Caco-2 (cell line): ENCODE results near the gene DLG1. TPM values are rescaled to one million over a fixed set of nuclear protein-coding genes. Genes with fewer than 3 reads are reported as not detected.
"Not testable (repeated sequence)": the region's sequence is repeated elsewhere in the genome, so short reads cannot be mapped to it uniquely, and the experiment has no call there.

Experiments
- BruUV-seq: library from RNA; stranded (reverse); fragments of 400-500 nt; replicated peaks from 2 replicates; lab custom pipeline; 2021; lab: Mats Ljungman, UMichigan
- CTCF ChIA-PET: fragments of 300-600 bp; sonication (Branson Sonifier 250); formaldehyde crosslinking; loops from one replicate; lab custom pipeline; 2022; ENCODE audit warnings: antibody characterized with exemption; lab: Charles Lee
- POLR2A ChIA-PET: fragments of 300-600 bp; sonication (Branson Sonifier 250); formaldehyde crosslinking; loops from one replicate; lab custom pipeline; 2022; ENCODE audit warnings: antibody characterized with exemption; lab: Charles Lee
- DNase-seq, 2 experiments: peaks; one replicate each; pipeline versions ENCODE4 v3.0.0 to v3.0.0-alpha.2; 2020 to 2022
- H3K27me3 ChIP-seq: replicated peaks from 2 replicates; pipeline ENCODE4 v1.6.0; 2011; ENCODE audit warnings: low read length; ENCODE audit not compliant: control insufficient read depth, insufficient read depth
- H3K36me3 ChIP-seq: 2 replicates; pipeline ENCODE4 v1.5.1; 2011; ENCODE audit warnings: low read length; ENCODE audit not compliant: control insufficient read depth, insufficient read depth
- H3K4me1 ChIP-seq: fragments of 250-450 bp; sonication (Bioruptor Pico); 2 replicates; pipeline ENCODE4 v1.5.1; 2020; ENCODE audit warnings: mild to moderate bottlenecking
- H3K4me3 ChIP-seq: 2 replicates; pipeline ENCODE4 v1.5.1; 2011; ENCODE audit warnings: low read depth, mild to moderate bottlenecking, control low read depth, low read length
- H3K9me3 ChIP-seq: fragments of 250-450 bp; sonication (Bioruptor Pico); 2 replicates; pipeline ENCODE4 v1.5.1; 2020; ENCODE audit warnings: mild to moderate bottlenecking, moderate library complexity
- H3K27ac Mint-ChIP-seq: one replicate; pipeline ENCODE4 v1.8.0; 2022; ENCODE audit warnings: mixed read lengths; ENCODE audit not compliant: unreplicated experiment
- H3K27me3 Mint-ChIP-seq: one replicate; pipeline ENCODE4 v1.8.0; 2022; ENCODE audit warnings: mixed read lengths; ENCODE audit not compliant: insufficient read depth, unreplicated experiment
- H3K36me3 Mint-ChIP-seq: one replicate; pipeline ENCODE4 v1.8.0; 2022; ENCODE audit warnings: mild to moderate bottlenecking, mixed read lengths; ENCODE audit not compliant: insufficient read depth, unreplicated experiment
- H3K4me1 Mint-ChIP-seq: one replicate; pipeline ENCODE4 v1.8.0; 2022; ENCODE audit warnings: low read depth, mixed read lengths; ENCODE audit not compliant: unreplicated experiment
- H3K4me3 Mint-ChIP-seq: one replicate; pipeline ENCODE4 v1.8.0; 2022; ENCODE audit warnings: mild to moderate bottlenecking, moderate library complexity, mixed read lengths; ENCODE audit not compliant: unreplicated experiment
- H3K9me3 Mint-ChIP-seq: one replicate; pipeline ENCODE4 v1.8.0; 2022; ENCODE audit warnings: mixed read lengths; ENCODE audit not compliant: unreplicated experiment
- intact Hi-C: fragments of 100-400 bp; cut with micrococcal nuclease; formaldehyde crosslinking; loops from one replicate; pipeline ENCODE4 v1.10.0; 2022; ENCODE audit not compliant: unreplicated experiment
- total RNA-seq: library from RNA; stranded (reverse); gene quantifications from 2 replicates; pipeline ENCODE4 v1.2.3, GENCODE V29; 2022
- TF ChIP-seq, protein P1 (sequence below), 2 experiments: fragments of 200-600 bp in 1 of 2; IDR thresholded peaks; 1 replicate in 1 of 2; 2 replicates in 1 of 2; pipeline versions ENCODE4 v1.5.1 to v1.8.0; 2011 to 2022; ENCODE audit warnings: antibody characterized with exemption in 1 of 2, control low read depth in 1 of 2, inconsistent platforms in 1 of 2, low read depth in 1 of 2, low read length in 1 of 2, mild to moderate bottlenecking in 1 of 2, moderate library complexity in 1 of 2; ENCODE audit not compliant: insufficient read depth in 1 of 2, severe bottlenecking in 1 of 2, unreplicated experiment in 1 of 2

The DLG1 gene
- total RNA-seq, 1 experiment from 2014 or later: 167 TPM

DNA sequence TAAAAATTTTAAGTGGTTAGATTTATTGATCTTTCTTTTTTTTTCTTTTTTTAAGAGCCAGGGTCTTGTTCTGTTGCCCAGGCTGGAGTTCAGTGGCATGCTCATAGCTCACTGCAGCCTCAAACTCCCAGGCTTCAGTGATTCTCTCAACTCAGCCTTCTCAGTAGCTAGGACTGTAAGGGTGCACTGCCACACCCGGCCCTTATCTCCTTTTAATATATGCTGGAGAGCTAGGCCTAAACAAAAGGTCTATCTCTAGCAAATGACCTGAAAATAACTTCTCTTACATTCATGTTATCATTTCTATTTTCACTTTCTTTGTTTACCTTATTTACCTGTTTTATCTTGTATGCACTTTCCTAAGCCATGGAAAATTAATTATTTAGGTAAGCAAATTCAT is 233.6 kb downstream of the DLG1 start:
- Mint-ChIP-seq H3K27ac (no peak overlapping the region), H3K9me3 (no peaks in the 10 kb centered on the region), H3K4me3 (no peak overlapping the region), H3K27me3 (no peaks in the 10 kb centered on the region), H3K4me1 (no peaks in the 10 kb centered on the region), H3K36me3 (peaks cover 60% of the 10 kb centered on the region)
- Histone ChIP-seq H3K4me1 (no peaks in the 10 kb centered on the region), H3K27me3 (no peaks in the 10 kb centered on the region), H3K4me3 (no peak overlapping the region), H3K9me3 (no peaks in the 10 kb centered on the region), H3K36me3 (no peaks in the 10 kb centered on the region)
- CTCF ChIA-PET: no interaction called here
- TF ChIP-seq, protein P1, sequence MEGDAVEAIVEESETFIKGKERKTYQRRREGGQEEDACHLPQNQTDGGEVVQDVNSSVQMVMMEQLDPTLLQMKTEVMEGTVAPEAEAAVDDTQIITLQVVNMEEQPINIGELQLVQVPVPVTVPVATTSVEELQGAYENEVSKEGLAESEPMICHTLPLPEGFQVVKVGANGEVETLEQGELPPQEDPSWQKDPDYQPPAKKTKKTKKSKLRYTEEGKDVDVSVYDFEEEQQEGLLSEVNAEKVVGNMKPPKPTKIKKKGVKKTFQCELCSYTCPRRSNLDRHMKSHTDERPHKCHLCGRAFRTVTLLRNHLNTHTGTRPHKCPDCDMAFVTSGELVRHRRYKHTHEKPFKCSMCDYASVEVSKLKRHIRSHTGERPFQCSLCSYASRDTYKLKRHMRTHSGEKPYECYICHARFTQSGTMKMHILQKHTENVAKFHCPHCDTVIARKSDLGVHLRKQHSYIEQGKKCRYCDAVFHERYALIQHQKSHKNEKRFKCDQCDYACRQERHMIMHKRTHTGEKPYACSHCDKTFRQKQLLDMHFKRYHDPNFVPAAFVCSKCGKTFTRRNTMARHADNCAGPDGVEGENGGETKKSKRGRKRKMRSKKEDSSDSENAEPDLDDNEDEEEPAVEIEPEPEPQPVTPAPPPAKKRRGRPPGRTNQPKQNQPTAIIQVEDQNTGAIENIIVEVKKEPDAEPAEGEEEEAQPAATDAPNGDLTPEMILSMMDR (IDR thresholded peaks at IDR 0.05; ENCODE audit: insufficient read depth in 1 of 2, low read depth in 1 of 2, low read length in 1 of 2, severe bottlenecking in 1 of 2, unreplicated experiment in 1 of 2): no peak
- BruUV-seq: no TSS peak
- intact Hi-C loops: no loop called here
- POLR2A ChIA-PET: no interaction called here
- DNase-seq: no peak

DNA sequence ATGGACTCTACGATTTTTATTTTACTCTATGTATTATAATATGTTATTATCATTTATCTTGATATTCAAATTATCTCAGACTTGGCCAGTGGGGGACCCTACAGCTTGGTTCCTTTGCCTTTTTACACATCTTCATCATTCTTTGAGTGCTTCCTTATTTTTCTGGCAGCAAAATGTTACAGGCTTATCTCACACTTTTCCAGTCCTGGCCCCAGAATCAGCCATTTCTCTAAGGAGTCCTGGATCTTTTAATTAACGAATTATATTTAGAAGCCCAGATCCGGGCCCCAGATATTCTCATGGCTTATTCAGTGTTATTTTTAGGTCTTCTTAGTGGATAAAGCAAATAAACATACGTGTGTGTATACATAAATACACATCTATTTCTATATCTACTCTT is 236.0 kb downstream of the DLG1 start:
- CTCF ChIA-PET: no interaction called here
- Mint-ChIP-seq H3K36me3 (peaks cover 83% of the 10 kb centered on the region), H3K9me3 (no peaks in the 10 kb centered on the region), H3K4me3 (no peak overlapping the region), H3K4me1 (no peaks in the 10 kb centered on the region), H3K27me3 (no peaks in the 10 kb centered on the region), H3K27ac (peak overlapping the region; percentile 73)
- intact Hi-C loops: no loop called here
- TF ChIP-seq, protein P1 (IDR thresholded peaks at IDR 0.05; ENCODE audit: insufficient read depth in 1 of 2, low read depth in 1 of 2, low read length in 1 of 2, severe bottlenecking in 1 of 2, unreplicated experiment in 1 of 2): no peak
- Histone ChIP-seq H3K27me3 (no peaks in the 10 kb centered on the region), H3K4me1 (no peaks in the 10 kb centered on the region), H3K9me3 (no peaks in the 10 kb centered on the region), H3K4me3 (no peak overlapping the region), H3K36me3 (no peaks in the 10 kb centered on the region)
- BruUV-seq: no TSS peak
- DNase-seq: no peak
- POLR2A ChIA-PET: no interaction called here

DNA sequence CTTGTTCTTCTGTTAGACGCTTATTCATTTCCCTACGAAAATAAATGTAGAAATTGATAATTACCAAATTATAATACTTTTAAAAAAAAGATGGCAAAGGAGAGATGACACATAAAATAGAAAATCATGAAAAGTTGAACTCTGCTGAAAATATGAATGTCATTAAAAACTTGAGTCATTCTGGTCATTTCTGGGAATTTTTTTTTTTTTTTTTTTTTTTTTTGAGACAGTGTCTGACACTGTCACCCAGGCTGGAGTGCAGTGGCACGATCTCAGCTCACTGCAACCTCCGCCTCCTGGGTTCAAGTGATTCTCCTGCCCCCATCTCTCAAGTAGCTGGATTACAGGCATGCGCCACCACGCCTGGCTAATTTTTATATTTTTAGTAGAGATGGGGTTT is 246.8 kb downstream of the DLG1 start:
- H3K4me1 Mint-ChIP-seq, H3K4me1 ChIP-seq, DNase-seq, H3K4me3 ChIP-seq, H3K9me3 Mint-ChIP-seq, CTCF ChIA-PET, POLR2A ChIA-PET, H3K27ac Mint-ChIP-seq, H3K27me3 Mint-ChIP-seq, H3K9me3 ChIP-seq, H3K36me3 ChIP-seq, intact Hi-C loops, BruUV-seq, H3K27me3 ChIP-seq, H3K4me3 Mint-ChIP-seq: not testable (repeated sequence)
- H3K36me3 Mint-ChIP-seq: peaks cover 84% of the 10 kb centered on the region

DNA sequence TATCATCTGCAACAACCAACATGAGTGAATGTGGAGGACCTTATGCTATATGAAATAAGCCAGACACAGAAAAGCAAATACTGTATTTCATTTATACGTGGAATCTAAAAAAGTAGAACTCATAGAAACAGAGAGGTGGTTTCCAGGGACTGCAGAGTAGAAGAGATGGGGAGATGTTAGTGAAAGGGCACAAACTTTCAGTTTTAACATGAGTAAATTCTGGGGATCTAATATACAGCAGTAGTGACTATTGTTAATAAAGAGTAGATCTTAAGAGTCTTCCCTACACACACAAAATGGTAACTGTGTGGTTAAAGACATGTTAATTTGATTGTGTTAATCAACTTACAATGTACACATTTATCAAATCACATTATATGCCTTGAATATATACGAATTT is 247.9 kb downstream of the DLG1 start:
- H3K4me1 Mint-ChIP-seq: no peaks in the 10 kb centered on the region
- H3K9me3 Mint-ChIP-seq: no peaks in the 10 kb centered on the region
- no peak overlapping the region for H3K27ac Mint-ChIP-seq
- no peaks in the 10 kb centered on the region for H3K27me3 Mint-ChIP-seq
- ChIA-PET CTCF (no interaction called here), POLR2A (no interaction called here)
- Histone ChIP-seq H3K4me3 (no peak overlapping the region), H3K36me3 (no peaks in the 10 kb centered on the region; the same call in 1 of the 2 replicates), H3K4me1 (no peaks in the 10 kb centered on the region), H3K27me3 (no peaks in the 10 kb centered on the region), H3K9me3 (no peaks in the 10 kb centered on the region)
- TF ChIP-seq, protein P1 (IDR thresholded peaks at IDR 0.05; ENCODE audit: insufficient read depth in 1 of 2, low read depth in 1 of 2, low read length in 1 of 2, severe bottlenecking in 1 of 2, unreplicated experiment in 1 of 2): no peak
- BruUV-seq: no TSS peak
- intact Hi-C loops: no loop called here
- H3K36me3 Mint-ChIP-seq: peaks cover 89% of the 10 kb centered on the region
- no peak overlapping the region for H3K4me3 Mint-ChIP-seq
- DNase-seq: no peak
